PC-9 (cell line): ENCODE results near the gene ADAMTS8. TPM values are rescaled to one million over a fixed set of nuclear protein-coding genes. Genes with fewer than 3 reads are reported as not detected.

Source experiments
- BruUV-seq: library from RNA; stranded (reverse); fragments of 400-500 nt; replicated peaks from 2 replicates; lab custom pipeline; 2021; lab: Mats Ljungman, UMichigan
- CTCF ChIA-PET: fragments of 300-600 bp; sonication (Branson Sonifier 250); formaldehyde crosslinking; loops from one replicate; lab custom pipeline; 2022; ENCODE audit warnings: antibody characterized with exemption; lab: Charles Lee
- POLR2A ChIA-PET: fragments of 300-600 bp; sonication (Branson Sonifier 250); formaldehyde crosslinking; loops from one replicate; lab custom pipeline; 2022; ENCODE audit warnings: antibody characterized with exemption; ENCODE audit not compliant: unreplicated experiment; lab: Charles Lee
- DNase-seq, 2 experiments: peaks; one replicate each; pipeline versions ENCODE4 v3.0.0 to v3.0.0-alpha.2; 2015 to 2022; ENCODE audit warnings: mixed read lengths in 1 of 2
- H2AFZ ChIP-seq: fragments of 200-600 bp; sonication (generic); 2 replicates; pipeline ENCODE4 v1.8.1; 2017; ENCODE audit warnings: antibody characterized with exemption
- H3F3A ChIP-seq: fragments of 200-600 bp; sonication (generic); 2 replicates; pipeline ENCODE4 v1.8.1; 2017; ENCODE audit warnings: antibody characterized with exemption, mild to moderate bottlenecking, low read depth; ENCODE audit not compliant: insufficient read depth
- H3K27ac ChIP-seq: fragments of 200-600 bp; sonication (generic); 2 replicates; pipeline ENCODE4 v1.6.1; 2016; ENCODE audit warnings: mixed run types
- H3K27me3 ChIP-seq: fragments of 200-600 bp; sonication (generic); 2 replicates; pipeline ENCODE4 v1.6.1; 2016; ENCODE audit warnings: low read depth, mixed run types; ENCODE audit not compliant: insufficient read depth
- H3K36me3 ChIP-seq: fragments of 200-600 bp; sonication (generic); 2 replicates; pipeline ENCODE4 v1.6.1; 2016; ENCODE audit warnings: low read depth, mixed run types
- H3K4me1 ChIP-seq: fragments of 200-600 bp; sonication (generic); replicated peaks from 2 replicates; pipeline ENCODE4 v1.6.1; 2016; ENCODE audit warnings: mixed run types; ENCODE audit not compliant: insufficient read depth
- H3K4me2 ChIP-seq: fragments of 200-600 bp; sonication (generic); 2 replicates; pipeline ENCODE4 v1.6.1; 2017; ENCODE audit warnings: mixed run types
- H3K4me3 ChIP-seq: fragments of 200-600 bp; sonication (generic); 2 replicates; pipeline ENCODE4 v1.6.1; 2016; ENCODE audit warnings: mixed run types
- H3K79me2 ChIP-seq: fragments of 200-600 bp; sonication (generic); 2 replicates; pipeline ENCODE4 v1.6.1; 2017; ENCODE audit warnings: low read depth, mixed run types
- H3K9me2 ChIP-seq: fragments of 200-600 bp; sonication (generic); 2 replicates; pipeline ENCODE4 v1.8.1; 2017; ENCODE audit warnings: mild to moderate bottlenecking; ENCODE audit not compliant: insufficient read depth
- H3K9me3 ChIP-seq: fragments of 200-600 bp; sonication (generic); 2 replicates; pipeline ENCODE4 v1.8.1; 2016; ENCODE audit warnings: low read depth; ENCODE audit not compliant: insufficient read depth
- H4K20me1 ChIP-seq: fragments of 200-600 bp; sonication (generic); 2 replicates; pipeline ENCODE4 v1.8.1; 2017; ENCODE audit not compliant: insufficient read depth
- CTCF ChIP-seq: fragments of 200-600 bp; sonication (generic); conservative IDR thresholded peaks from 2 replicates; pipeline ENCODE4 v1.6.1; 2017; ENCODE audit warnings: mixed run types, antibody characterized with exemption, mild to moderate bottlenecking, moderate library complexity
- EZH2 ChIP-seq: fragments of 200-600 bp; sonication (generic); IDR thresholded peaks from 2 replicates; pipeline ENCODE4 v1.8.0; 2017; ENCODE audit warnings: antibody characterized with exemption, low read depth
- intact Hi-C: fragments of 100-400 bp; cut with micrococcal nuclease; formaldehyde crosslinking; loops from one replicate; pipeline ENCODE4 v1.10.0; 2022; ENCODE audit not compliant: unreplicated experiment
- total RNA-seq: library from RNA; stranded (reverse); gene quantifications from 2 replicates; pipeline ENCODE4 v1.2.3, GENCODE V29; 2021

Gene ADAMTS8
- total RNA-seq, 1 experiment from 2014 or later = not detected

GRCh38 chr11:130415731-130416529, 12.5 kb downstream of the ADAMTS8 start:
- 0 out of 2 replicates have a peak, but pooled peaks cover 5% of the 10 kb centered on the region for H3F3A ChIP-seq
- CTCF ChIA-PET = no interaction called here
- H3K4me3 ChIP-seq = no peak overlapping the region
- no peak for DNase-seq
- peaks cover 36% of the 10 kb centered on the region for H3K27me3 ChIP-seq
- POLR2A ChIA-PET = no interaction called here
- no peaks in the 10 kb centered on the region for H4K20me1 ChIP-seq
- no peaks in the 10 kb centered on the region for H3K9me3 ChIP-seq
- no peaks in the 10 kb centered on the region for H3K9me2 ChIP-seq
- no TSS peak for BruUV-seq
- H3K79me2 ChIP-seq = no peaks in the 10 kb centered on the region
- intact Hi-C loops = no loop called here
- TF ChIP-seq EZH2 (no peak), CTCF (no peak)
- H3K4me2 ChIP-seq = no peak overlapping the region
- H3K4me1 ChIP-seq = no peaks in the 10 kb centered on the region
- no peaks in the 10 kb centered on the region for H3K36me3 ChIP-seq
- no peak overlapping the region for H2AFZ ChIP-seq
- no peak overlapping the region for H3K27ac ChIP-seq

- no peak overlapping the region for H3K4me2 ChIP-seq
- no peaks in the 10 kb centered on the region for H4K20me1 ChIP-seq
These were observed 14.0 kb downstream of the ADAMTS8 start for GRCh38 chr11:130414107-130415080.

More at GRCh38 chr11:130414107-130415080, 14.0 kb downstream of the ADAMTS8 start:
- BruUV-seq = no TSS peak
- no peak overlapping the region for H3K27ac ChIP-seq
- no peak overlapping the region for H2AFZ ChIP-seq
- H3K36me3 ChIP-seq = no peaks in the 10 kb centered on the region
- no peak for DNase-seq
- no peaks in the 10 kb centered on the region for H3K9me2 ChIP-seq
- POLR2A ChIA-PET = no interaction called here
- 0 out of 2 replicates have a peak, but pooled peaks cover 5% of the 10 kb centered on the region for H3F3A ChIP-seq
- H3K9me3 ChIP-seq = no peaks in the 10 kb centered on the region
- CTCF ChIA-PET = interaction anchor here (0.6 to 0.7 kb wide), 2 partner anchors 496 to 513 kb away, joined by 3 to 5 read pairs; no protein-coding TSS in a partner anchor
- intact Hi-C loops = no loop called here
- no peaks in the 10 kb centered on the region for H3K4me1 ChIP-seq
- peaks cover 30% of the 10 kb centered on the region for H3K27me3 ChIP-seq
- H3K4me3 ChIP-seq = no peak overlapping the region
- TF ChIP-seq EZH2 = no peak
- TF ChIP-seq CTCF = no peak
- H3K79me2 ChIP-seq = no peaks in the 10 kb centered on the region
